Peyer's patch (tissue), 4 donors: ENCODE data around the gene RABEP1.

Experiments
- POLR2A ChIP-seq, 2 donors: fragments of 450-650 bp; IDR thresholded peaks; one replicate each; pipeline ENCODE4 v1.5.1; 2017; ENCODE audit warnings: antibody characterized with exemption in 2 of 2, mild to moderate bottlenecking in 2 of 2, moderate library complexity in 2 of 2
- TF ChIP-seq, protein P1 (sequence below), 6 experiments: fragments of 450-650 bp in 4 of 6; fragments of 200-600 bp in 2 of 6; sonication (generic) in 1 of 6; IDR thresholded peaks; one replicate each; pipeline ENCODE4 v1.5.1; 2017 to 2019; ENCODE audit warnings: antibody characterized with exemption in 6 of 6, mild to moderate bottlenecking in 3 of 6, moderate library complexity in 1 of 6

DNA sequence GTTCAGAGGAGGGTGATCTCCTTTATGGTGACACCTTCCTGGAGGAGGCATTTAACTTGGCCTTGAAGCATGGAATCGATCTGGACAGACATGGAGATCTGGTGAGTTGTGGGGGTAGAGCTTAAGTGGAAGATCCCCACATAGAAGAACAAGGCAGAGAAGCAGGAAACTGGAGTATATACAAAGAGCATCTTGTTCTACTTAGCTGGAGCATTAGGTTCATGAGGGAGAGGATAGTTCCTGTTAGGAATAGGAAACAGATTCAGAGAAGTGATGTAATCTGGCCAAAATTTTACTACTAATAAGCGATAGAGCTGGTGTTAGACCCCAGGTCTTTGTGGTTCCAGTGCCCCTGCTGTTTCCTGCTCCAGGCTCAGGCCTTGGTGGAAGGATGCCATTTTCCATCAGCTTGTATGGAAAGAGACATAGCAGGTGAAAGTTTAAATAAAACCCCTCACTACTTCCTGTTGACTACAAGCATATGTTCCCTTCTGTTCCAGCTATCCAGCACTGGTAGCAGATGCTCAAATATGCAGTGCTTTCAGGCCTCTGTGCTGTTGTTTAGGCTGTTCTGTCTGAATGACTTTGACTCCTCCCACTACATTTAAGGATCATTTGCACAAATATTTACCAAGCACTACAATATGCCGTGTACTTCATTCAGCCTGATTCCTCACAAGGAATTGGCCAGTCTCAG is 147.3 kb downstream of the RABEP1 start:
- no peak for TF ChIP-seq POLR2A (IDR thresholded peaks at IDR 0.05)
- TF ChIP-seq, protein P1, sequence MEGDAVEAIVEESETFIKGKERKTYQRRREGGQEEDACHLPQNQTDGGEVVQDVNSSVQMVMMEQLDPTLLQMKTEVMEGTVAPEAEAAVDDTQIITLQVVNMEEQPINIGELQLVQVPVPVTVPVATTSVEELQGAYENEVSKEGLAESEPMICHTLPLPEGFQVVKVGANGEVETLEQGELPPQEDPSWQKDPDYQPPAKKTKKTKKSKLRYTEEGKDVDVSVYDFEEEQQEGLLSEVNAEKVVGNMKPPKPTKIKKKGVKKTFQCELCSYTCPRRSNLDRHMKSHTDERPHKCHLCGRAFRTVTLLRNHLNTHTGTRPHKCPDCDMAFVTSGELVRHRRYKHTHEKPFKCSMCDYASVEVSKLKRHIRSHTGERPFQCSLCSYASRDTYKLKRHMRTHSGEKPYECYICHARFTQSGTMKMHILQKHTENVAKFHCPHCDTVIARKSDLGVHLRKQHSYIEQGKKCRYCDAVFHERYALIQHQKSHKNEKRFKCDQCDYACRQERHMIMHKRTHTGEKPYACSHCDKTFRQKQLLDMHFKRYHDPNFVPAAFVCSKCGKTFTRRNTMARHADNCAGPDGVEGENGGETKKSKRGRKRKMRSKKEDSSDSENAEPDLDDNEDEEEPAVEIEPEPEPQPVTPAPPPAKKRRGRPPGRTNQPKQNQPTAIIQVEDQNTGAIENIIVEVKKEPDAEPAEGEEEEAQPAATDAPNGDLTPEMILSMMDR (IDR thresholded peaks at IDR 0.05) = no peak
